Astrocyte of the spinal cord (primary cell): Measurements from ENCODE around the gene ZNF823.

Experiments used
- DNase-seq: peaks from one replicate; pipeline ENCODE4 v3.0.0; 2011; ENCODE audit warnings: low read depth, low spot score
- H3K4me3 ChIP-seq: 2 replicates; pipeline ENCODE4 v1.5.1; 2011; ENCODE audit warnings: low read depth, mild to moderate bottlenecking, low read length, moderate library complexity
- in situ Hi-C: cut with HindIII; loops from 2 replicates; pipeline ENCODE4 v1.10.0; 2017; ENCODE audit warnings: low sequenced_read_pairs
- TF ChIP-seq, protein P1 (sequence below): IDR thresholded peaks from 2 replicates; pipeline ENCODE4 v1.5.1; 2012; ENCODE audit warnings: low read depth, mild to moderate bottlenecking, low read length, inconsistent platforms

Gene ZNF823

DNA sequence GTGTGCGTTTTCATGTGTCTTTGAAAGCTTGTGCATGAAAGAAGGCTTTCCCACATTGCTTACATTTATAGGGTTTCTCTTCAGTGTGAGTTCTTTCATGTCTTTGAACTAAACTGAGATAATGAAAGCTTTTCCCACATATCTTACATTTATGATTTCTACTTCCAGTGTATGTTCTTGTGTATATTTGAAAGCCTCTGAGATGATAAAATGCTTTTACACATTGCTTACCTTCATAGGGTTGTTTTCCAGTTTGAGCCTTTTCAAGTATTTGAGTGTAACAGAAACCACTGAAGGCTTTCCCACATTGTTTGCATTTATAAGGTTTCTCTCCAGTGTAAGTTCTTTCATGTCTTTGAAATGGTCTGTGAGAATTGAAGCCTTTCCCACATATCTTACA is 18.2 kb upstream of the ZNF823 start:
- TF ChIP-seq, protein P1, sequence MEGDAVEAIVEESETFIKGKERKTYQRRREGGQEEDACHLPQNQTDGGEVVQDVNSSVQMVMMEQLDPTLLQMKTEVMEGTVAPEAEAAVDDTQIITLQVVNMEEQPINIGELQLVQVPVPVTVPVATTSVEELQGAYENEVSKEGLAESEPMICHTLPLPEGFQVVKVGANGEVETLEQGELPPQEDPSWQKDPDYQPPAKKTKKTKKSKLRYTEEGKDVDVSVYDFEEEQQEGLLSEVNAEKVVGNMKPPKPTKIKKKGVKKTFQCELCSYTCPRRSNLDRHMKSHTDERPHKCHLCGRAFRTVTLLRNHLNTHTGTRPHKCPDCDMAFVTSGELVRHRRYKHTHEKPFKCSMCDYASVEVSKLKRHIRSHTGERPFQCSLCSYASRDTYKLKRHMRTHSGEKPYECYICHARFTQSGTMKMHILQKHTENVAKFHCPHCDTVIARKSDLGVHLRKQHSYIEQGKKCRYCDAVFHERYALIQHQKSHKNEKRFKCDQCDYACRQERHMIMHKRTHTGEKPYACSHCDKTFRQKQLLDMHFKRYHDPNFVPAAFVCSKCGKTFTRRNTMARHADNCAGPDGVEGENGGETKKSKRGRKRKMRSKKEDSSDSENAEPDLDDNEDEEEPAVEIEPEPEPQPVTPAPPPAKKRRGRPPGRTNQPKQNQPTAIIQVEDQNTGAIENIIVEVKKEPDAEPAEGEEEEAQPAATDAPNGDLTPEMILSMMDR = no peak
- DNase-seq = no peak
- in situ Hi-C loops = no loop called here
- no peak overlapping the region for H3K4me3 ChIP-seq

DNA sequence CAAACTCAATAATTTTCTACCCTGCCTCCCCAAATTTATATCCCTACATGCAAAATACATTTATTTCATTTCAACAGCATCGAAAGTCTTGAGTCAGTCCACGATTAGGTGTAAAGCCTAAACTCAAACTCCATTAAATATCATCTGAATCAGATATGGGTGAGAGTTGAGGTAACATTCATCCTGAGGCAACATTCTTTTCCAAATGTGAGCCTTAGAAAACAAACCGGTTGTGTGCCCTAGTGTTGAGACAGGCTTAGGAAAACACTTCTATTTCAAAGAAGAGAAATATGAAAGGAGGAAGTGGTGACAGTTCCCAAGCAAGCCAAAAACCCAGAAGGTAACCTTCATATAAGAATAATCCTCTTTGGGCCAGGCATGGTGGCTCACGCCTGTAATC is 15.9 kb upstream of the ZNF823 start:
- TF ChIP-seq, protein P1 = no peak
- no peak for DNase-seq
- in situ Hi-C loops = no loop called here
- no peak overlapping the region for H3K4me3 ChIP-seq

DNA sequence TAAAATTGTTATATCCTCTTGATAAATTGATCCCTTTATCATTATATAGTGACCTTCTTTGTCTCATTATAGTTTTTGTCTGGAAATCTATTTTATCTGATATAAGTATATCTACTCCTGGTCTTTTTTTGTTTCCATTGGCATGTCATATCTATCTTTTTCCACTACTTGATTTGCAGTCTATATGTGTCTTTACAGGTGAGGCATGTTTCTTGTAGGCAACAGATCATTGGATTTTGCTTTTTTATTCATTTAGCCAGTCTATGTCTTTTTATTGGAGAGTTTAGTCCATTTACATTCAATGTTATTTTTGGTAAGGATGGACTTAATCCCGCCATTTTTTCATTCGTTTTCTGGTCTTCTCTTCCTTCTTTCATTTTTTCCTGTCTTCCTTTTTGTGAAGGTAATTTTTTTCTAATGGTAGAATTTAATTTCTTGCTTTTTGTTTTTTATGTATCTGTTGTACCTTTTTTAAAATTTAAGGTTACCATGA is 13.5 kb upstream of the ZNF823 start:
- no peak for DNase-seq
- in situ Hi-C loops = no loop called here

DNA sequence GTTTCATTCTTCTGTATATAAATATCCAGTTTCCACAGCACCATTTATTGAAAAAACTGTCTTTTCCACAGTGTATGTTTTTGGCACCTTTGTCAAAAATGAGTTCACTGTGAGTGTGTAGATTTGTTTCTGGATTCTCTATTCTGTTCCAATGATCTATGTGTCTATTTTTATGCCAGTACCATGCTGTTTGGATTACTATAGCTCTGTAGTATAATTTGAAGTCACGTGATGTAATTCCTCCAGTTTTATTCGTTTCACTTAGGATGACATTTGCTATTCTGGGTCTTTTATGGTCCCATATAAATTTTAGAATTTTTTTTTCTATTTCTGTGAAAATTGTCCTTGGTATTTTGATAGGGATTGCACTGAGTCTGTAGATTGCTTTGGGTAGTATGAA is 11.0 kb upstream of the ZNF823 start:
- no peak overlapping the region for H3K4me3 ChIP-seq
- in situ Hi-C loops = no loop called here
- TF ChIP-seq, protein P1 = no peak
- DNase-seq = no peak

More for the DNA sequence above, 13.5 kb upstream of the ZNF823 start:
- no peak overlapping the region for H3K4me3 ChIP-seq
- TF ChIP-seq, protein P1 = no peak

DNA sequence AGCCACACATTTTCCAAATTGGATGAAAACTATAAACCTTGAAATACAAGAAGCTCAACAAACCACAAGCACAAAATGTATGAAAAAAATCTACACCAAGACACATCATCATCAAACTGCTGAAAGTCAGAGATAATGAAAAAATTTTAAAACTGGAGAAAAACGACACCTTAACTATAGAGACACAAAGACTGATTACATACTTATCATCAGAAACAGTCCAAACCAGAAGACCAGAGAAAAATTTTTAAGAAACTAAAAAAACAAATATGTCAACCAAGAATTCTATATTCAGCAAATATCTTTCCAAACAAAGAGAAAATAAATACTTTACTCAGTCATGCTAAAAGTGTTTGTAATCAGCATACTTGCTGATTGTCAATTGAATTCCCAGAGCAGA is 8.5 kb upstream of the ZNF823 start:
- in situ Hi-C loops = no loop called here
- H3K4me3 ChIP-seq = no peak overlapping the region
- DNase-seq = no peak
- TF ChIP-seq, protein P1 = no peak

DNA sequence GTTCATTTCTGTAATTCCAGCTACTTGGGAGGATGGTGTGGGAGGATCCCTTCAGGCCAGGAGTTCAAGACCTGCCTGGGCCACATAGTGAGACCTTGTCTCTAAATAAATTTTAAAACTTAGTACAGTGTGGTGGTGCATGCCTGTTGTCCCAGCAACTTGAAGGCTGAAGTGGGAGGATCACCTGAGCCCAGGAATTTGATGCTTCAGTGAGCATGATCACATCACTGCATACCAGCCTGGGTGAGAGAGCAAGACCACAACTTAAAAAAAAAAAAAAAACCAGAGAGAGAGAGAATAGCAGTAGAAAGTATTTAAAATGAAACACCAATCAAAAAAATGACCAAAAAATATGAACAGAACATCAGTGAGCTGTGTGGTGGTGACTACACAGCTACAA is 7.1 kb upstream of the ZNF823 start:
- TF ChIP-seq, protein P1 = no peak
- in situ Hi-C loops = no loop called here
- DNase-seq = no peak
- H3K4me3 ChIP-seq = no peak overlapping the region
